NAMALWA (cell line): ENCODE data around the gene VAV3.
"Not testable (repeated sequence)": the region's sequence is repeated elsewhere in the genome, so short reads cannot be mapped to it uniquely, and the experiment has no call there.

Experiments used
- DNase-seq: peaks from one replicate; pipeline ENCODE4 v3.0.0-alpha.2; 2015; ENCODE audit warnings: low spot score

VAV3 gene

DNA sequence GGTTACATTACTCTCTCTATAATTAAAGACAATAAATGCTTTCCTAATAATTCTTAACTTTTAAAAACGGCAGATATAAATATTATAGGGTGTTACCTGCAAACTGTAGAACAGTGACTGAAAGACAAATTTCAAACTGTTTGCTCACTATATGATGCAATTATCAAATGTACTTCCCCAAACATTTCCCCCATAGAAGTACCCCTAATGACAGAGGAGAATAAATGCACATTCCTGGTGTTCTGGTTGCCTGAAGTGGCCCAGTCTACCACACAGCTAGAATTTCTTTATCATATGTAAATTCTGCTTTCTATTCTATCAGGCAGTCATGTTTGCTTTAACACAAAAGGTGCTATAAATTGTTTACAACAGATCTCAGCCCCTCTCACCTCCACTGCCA, 70.4 kb downstream of the VAV3 start:
- DNase-seq: no peak

DNA sequence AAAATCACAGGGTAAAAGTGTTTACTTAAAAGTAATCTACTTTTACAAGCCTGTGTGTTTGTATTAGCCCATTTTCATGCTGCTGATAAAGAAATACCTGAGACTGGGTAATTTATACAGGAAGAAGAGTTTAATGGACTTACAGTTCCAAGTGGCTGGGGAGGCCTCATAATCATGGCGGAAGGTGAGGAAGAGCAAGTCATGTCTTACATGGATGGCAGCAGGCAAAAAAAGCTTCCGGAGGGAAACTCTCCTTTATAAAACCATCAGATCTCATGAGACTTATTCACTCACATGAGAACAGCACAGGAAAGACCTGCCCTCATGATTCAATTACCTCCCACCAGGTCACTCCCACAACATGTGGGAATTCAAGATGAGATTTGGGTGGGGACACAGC, 71.6 kb downstream of the VAV3 start:
- DNase-seq: not testable (repeated sequence)

DNA sequence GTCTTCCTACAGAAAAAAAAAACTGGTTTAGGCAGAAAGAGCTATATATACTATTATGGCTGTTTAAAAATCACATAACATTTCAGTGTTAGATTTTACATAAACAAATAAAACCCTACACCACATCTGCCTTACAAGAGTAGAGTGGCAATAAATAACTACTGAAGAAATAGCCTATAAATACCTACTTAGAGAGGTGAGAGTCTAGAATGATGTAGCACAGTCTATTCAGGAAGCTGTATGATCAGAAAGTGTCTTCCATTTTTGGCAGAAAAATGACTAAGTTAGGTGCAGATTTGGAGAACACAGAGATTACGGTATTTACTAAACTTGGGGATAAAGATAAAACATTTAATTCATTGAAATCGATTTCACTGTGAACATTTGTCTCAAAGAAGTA, 75.5 kb downstream of the VAV3 start:
- DNase-seq: no peak

DNA sequence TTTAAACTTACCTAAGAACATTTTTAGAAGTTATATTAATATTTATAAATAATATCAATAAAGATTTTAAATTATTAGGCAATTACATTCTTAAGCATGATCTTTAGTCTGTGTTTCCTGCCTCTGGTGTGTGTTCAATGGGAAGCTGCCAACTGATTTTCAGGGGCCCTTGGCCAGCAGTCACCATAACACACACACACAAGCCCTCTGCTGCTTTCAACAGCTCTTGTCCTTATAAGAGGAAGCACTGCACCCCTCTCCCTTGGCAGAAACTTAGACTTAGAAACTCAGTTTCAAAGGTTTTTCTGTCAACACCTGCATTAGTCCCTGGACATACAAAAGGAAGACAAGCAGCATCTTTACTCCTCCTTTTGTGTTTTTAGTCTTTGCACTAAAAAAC, 81.4 kb downstream of the VAV3 start:
- no peak for DNase-seq

DNA sequence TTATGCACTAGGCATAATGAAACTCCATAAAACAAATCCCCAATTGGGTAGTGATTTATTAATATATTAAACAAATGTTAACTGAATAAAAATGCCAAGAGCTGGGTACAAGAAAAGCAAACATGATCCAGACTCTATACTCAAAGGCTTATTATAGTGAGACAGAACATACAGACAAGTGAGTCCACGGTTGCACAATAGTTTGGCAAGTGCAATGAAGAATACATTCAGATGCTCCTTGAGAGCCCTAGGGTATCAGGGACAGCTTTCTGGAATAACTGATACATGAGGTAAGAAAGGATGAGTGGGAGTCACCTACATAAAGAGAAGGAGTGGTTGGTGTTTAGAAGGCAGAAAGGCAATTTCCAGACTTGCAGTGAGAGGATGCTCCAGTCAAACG, 85.1 kb downstream of the VAV3 start:
- DNase-seq: no peak

DNA sequence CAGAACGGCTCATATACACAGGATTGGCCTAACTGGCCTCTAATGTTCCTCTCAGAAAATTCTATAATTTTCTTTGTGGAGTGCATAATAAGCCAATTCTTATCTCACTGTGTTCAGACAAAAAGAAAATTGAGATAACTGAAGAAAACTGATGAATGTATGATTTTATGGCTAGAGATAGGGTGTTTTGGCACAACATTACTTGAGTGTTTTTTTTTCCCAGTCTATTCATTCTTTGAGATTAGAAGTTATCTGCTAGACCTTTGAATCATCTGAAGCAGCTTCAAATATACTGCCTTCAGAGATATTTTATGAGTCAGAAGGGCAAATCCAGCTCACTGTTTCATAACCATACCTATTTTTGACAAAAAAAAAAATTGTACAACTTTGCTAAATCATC, 85.6 kb downstream of the VAV3 start:
- no peak for DNase-seq

DNA sequence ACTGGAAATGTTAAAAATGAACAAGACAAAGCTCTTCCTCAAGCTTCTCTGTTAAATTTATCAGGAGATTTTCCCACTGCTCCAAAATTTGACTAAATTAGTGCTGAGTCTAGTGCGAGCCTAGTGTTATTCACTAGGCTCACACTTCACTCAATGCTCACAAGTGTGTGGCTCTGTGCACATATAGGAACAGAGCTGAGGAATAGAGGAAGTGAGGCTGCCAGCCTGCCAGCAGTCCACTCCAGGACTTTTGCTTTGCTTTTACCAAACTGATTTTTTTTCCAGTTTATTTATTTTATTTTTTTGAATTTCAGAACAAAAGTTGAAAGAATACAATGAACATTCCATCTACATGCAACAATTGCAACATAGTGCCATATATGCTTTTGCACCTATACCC, 87.2 kb downstream of the VAV3 start:
- DNase-seq: peak; percentile 32

DNA sequence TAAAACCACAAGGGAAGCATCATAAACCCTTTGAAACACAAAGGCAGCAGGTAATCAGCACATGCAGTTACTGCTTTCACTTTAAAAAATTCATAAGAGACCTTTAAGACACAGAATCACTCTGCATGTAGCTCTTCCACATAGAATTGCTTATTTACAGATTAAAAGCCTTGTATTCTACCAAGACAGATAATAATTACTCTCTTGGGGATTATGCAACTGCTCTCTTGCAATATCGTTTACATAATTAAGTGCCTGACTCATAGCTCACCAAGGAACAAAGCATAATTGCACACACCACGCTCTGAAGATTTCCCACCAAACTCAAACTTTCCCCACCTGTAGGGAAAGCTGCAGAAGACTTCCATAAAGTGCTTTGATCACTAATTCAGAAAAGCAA, 87.9 kb downstream of the VAV3 start:
- peak; percentile 58 for DNase-seq

DNA sequence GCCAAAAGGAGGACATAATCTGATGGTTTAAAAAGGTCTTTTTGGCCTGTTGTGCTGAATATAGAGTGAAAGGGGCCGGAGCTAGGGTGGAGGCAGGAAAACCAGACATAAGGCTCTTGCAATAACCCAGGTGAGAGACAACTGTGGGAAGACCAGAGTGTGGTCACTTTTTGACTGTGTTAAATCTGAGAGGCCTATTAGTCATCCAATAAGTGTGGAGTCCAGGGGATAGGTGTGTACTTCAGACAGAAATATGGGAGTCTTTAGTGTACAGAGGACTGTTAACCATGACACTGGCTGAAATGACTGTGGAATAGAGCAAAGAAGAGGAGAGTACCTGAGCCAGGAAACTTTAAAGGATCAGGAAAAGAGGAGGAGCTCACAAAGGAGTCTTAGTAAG, 89.3 kb downstream of the VAV3 start:
- DNase-seq: no peak

DNA sequence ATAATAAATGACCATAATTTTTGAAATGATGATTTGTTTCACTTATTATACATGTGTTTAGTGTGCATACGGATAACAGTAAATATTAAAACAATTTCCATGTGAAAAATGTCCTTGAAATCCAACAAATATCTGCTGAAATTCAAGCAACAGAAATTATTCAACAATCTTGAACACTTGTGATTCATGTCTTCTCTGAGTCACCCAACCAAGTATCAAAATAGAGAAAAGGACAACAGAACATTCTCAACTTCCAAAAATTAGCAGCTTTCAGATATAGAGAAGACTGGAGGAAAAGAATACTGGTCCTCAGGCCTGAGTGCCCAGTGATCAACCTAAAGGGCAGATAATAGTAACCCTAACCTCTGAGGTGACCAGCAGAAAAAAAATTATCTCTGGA, 90.8 kb downstream of the VAV3 start:
- no peak for DNase-seq

DNA sequence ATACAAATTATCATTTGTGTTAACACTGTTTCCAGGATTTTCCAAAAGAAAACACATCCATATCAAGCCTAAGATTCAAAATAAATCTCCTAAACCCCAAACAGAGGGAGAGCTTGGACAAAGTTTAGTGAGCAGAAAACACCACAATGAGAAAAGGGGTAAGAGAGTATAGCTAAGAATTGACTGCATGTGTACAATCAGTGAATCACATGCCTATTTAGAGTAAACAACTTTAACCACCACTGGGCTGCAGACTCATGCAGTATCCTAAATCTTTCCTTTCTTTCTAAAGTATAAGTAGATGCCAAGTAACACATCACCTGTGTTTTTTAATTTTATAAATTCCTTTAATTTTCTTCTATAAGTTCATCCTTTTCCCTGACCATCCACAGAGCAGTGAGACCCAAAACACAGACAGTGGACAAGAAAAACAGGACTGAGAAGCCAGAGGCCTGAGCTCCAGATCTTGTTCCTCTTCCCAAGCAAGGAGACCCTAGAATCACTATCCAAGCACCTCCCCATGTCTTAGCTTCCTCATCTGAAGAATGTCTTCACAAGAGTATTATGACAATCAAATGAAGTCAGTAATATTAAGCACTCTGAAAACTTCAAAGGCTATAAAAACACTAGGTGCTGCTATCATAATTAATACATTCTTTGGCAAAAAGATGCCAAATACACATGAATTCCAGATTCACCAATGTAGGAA, 93.1 kb downstream of the VAV3 start:
- no peak for DNase-seq

DNA sequence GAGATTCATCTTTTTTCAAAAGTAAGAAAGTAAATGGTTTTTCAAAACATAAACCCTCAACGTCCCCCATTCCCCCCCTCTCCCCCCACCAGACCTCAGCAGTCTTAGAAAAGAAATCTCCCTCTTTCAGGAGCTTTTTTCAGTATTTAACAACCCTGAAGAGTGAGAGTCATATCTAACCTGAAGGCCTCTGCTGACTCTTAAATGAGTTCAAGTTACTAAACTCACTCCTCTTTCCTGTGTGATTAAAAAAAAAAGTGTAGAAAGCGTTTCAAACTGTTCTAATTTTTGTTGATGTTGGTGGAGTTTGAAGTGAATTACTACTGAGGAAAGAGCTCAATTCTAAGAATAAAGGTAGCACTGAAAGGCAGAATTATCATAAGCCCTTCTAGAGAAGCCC, 93.7 kb downstream of the VAV3 start:
- DNase-seq: no peak

DNA sequence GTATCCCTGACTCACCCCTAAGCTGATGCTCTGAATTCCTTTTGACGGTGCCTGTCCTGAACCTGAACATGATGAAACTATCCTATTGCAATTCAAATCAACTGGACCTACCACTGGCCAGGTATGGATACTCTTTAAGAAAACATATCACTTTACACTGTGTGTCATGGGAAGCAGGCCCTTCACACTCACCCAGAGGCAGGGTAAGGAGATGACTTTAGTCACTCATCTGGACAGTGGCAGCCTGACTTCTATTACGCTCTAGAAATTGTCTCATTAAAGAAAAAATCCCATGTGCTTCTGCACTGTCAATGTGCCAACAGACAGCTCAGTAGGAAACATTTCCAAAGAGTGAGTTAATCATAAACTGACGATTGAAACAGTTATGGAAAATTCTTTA, 94.3 kb downstream of the VAV3 start:
- no peak for DNase-seq

DNA sequence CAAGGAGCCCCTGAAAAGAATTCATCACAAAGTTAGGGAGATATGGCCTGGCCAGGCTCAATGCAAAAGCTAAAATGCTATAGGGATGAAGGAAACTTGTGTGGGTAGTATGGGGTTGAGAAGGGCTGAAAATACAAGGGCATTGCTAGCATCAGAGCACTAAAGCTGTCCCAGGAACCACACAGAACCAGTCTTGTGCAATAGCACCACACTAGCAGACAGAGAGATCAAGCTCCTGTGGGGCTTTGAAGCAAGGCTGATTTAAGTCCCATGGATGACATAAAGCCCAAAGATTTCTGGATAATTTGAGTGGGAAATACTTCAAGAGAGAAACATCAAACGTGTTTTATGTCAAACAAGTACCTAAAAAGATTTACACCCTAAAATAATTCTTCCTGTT, 97.1 kb downstream of the VAV3 start:
- no peak for DNase-seq

DNA sequence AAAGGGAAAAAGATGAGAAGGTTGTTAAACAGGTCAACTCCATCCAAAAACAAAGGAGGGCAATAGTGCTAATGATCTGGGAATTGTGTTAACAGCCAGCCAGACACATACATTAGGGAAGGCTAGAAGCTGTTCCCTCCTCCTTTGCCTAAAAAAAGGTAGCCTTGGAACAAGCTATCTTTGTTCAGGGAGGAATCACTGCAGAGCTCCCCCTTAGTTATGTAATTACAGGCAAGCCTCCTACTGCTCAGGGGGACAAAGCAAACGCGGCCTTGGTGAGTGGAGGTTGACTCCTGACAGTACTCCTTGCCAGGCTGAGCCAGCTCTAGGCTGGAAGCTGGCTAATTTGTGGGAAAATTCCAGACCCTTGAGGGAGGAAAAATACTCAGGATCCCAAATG, 97.6 kb downstream of the VAV3 start:
- DNase-seq: no peak

DNA sequence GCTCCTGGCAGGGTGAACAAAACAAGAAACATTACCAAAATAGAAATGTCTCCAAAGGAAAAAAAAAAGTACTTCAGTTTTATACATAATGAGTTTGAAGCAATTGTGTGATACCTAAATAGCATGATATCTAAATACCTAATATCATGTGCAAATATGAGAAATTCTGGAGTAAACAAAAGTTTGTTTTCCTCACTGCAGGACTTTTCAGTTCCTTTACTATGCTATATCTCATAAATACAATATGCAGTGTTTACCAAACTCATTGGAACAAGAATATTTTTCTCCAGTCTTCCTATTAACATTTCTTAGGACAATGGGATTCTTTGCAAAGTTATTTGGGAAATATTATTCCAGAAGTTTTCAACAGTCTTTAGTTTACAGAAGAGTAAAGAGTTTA, 98.1 kb downstream of the VAV3 start:
- no peak for DNase-seq

DNA sequence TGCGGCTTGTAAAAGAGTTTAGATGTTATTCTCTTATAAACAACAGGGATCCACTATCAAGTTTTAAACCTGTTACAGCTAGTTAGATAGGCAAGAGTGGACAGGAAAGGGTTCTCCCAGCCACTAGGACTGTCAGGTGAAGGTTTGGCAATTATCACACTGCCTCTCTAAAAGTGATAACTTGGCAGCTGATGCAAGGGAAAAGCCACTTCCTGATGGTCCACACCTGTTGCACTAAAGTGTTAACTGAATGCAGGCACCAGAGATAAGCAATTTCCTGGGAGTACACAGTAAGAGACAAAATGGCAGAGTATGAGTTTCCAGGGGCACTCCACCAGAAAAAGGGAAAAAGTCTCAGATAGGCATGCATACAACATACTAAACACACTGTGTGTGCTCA, 99.4 kb downstream of the VAV3 start:
- no peak for DNase-seq

DNA sequence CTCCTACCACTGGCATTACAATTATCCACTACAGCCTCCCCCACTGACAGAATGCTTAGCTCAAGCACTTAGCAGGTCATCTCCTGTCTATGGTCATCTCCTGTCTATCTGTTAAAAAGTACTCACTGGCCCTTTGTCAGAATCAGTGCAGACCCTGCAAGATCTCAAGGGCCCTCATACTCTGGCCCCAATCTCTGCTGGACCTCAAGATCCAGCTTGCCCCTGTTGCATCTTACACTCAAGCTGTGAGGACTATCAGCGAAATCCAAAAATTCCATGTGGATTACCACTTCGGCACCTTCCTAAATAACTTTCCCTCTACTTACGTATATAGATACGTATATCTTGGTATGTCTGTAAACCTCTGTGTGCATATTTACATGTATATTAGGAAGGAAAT, 101.6 kb downstream of the VAV3 start:
- no peak for DNase-seq

DNA sequence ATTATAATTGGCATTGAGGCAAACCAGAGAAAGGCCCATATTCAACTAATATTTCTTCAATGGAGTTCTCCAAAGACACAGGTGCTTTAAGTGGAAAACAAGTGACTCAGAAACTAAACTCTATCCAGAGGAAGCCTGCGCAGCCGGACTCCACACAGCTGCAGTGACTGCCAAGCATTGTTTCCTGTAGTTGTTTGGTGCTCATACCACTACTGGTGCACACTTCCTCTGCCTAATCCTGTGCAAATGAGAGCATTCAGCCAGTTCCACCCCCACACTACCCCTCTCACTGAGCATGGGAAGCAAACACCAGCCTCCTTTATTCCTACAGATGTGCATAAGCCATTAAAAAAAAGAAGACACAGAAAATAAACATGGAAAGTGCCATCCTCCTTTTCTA, 102.9 kb downstream of the VAV3 start:
- DNase-seq: peak; percentile 62

DNA sequence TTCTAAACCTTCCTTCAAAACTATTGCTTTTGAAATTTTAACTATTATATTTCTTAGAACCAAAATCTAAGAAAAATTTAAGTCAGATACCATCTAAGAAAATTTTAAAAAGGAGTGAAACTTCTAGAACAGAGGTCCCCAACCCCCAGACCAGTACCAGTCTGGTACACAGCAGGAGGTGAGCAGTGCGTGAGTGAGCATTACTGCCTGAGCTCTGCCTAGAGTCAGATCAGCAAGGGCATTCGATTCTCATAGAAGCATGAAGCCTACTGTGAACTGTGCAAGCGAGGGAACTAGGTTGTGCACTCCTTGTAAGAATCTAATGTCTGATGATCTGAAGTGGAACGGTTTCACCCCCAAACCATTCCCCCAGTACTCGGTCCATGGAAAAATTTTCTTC, 106.7 kb downstream of the VAV3 start:
- DNase-seq: no peak

DNA sequence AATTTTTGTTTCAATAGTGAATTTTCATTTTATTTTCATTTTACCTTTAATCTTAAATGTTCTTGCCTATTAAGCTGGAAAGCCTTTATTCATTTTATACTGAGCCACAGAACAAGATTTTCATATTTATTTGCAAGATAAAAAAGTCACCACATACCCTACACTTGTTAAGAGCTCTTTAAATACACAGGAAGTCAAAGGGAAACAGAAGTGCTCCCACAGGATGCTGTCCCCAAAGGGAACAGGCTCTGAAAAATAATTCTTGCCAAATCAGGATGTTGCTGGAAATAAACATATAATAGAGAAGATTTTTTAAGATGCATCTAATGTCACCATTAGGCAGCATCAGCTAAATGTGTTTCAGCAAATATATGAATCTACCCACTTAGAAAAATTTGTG, 113.6 kb downstream of the VAV3 start:
- DNase-seq: no peak

DNA sequence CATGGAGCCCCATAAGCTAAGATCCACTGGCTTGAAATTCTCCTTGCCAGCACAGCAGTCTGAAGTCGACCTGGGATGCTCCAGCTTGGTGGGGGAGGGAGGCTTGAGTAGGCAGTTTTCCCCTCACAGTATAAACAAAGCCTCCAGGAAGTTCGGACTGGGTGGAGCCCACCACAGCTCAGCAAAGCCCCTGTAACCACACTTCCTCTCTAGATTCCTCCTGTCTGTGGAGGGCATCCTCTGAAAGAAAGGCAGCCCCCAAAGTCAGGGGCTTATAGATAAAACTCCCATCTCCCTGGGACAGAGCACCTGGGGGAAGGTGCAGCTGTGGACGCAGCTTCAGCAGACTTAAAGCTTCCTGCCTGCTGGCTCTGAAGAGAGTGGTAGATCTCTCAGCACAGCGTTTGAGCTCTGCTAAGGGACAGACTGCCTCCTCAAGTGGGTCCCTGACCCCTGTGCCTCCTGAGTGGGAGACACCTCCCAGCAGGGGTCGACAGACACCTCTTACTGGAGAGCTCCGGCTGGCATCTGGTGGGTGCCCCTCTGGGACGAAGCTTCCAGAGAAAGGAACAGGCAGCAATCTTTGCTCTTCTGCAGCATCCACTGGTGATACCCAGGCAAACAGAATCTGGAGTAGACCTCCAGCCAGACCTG, 120.3 kb downstream of the VAV3 start:
- DNase-seq: not testable (repeated sequence)

DNA sequence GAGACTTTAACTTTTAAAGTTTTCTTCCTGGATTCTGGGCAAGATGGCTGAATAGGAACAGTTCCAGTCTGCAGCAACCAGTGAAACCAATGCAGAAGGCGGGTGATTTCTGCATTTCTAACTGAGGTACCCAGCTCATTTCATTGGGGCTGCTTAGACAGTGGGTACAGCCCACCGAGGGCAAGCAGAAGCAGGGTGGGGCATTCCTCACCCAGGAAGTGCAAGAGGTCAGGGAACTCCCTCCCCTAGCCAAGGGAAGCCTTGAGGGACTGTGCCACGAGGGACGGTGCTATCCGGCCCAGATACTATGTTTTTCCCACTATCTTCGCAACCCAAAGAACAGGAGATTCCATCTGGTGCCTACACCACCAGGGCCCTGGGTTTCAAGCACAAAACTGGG, 121.0 kb downstream of the VAV3 start:
- DNase-seq: no peak

DNA sequence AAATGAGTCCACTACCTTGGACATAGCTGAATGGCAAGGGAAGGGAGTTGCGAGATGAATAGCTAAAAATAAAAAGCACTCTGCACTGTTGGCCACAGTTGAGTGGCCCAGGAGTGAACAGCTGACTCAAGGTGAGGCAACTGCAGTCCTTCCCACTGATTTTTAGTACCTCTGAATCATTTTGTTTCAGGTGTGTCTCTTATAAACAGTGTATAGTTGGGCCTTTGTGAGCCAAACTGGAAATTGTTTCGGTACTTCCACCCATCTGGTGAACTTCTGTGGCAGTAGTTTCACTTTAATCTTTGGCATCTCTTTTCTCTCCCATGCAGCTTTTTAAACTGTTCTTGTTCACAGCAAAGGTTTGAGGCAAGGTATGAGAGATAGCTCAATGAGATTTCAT, 122.7 kb downstream of the VAV3 start:
- DNase-seq: no peak
